Measurements from ENCODE around the gene GPR85. TPM values are rescaled to one million over a fixed set of nuclear protein-coding genes. Genes with fewer than 3 reads are reported as not detected.

The GPR85 gene
- total RNA-seq, 1 donor from 2014 or later = 0.36 TPM

GRCh38 chr7:113093561-113093960, 6.9 kb upstream of the GPR85 start:
- Mint-ChIP-seq H3K36me3 (ENCODE audit: insufficient read depth) (no peaks in the 10 kb centered on the region), H3K4me3 (ENCODE audit: low read depth) (no peak overlapping the region), H3K9me3 (ENCODE audit: low read depth) (no peaks in the 10 kb centered on the region), H3K27ac (no peak overlapping the region), H3K27me3 (peaks cover 19% of the 10 kb centered on the region), H3K4me1 (ENCODE audit: low read depth) (no peaks in the 10 kb centered on the region)
- TF ChIP-seq, protein P1, sequence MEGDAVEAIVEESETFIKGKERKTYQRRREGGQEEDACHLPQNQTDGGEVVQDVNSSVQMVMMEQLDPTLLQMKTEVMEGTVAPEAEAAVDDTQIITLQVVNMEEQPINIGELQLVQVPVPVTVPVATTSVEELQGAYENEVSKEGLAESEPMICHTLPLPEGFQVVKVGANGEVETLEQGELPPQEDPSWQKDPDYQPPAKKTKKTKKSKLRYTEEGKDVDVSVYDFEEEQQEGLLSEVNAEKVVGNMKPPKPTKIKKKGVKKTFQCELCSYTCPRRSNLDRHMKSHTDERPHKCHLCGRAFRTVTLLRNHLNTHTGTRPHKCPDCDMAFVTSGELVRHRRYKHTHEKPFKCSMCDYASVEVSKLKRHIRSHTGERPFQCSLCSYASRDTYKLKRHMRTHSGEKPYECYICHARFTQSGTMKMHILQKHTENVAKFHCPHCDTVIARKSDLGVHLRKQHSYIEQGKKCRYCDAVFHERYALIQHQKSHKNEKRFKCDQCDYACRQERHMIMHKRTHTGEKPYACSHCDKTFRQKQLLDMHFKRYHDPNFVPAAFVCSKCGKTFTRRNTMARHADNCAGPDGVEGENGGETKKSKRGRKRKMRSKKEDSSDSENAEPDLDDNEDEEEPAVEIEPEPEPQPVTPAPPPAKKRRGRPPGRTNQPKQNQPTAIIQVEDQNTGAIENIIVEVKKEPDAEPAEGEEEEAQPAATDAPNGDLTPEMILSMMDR (IDR thresholded peaks at IDR 0.05; ENCODE audit: unreplicated experiment) = no peak
- no peak for DNase-seq (ENCODE audit: low spot score, unreplicated experiment)

DNA sequence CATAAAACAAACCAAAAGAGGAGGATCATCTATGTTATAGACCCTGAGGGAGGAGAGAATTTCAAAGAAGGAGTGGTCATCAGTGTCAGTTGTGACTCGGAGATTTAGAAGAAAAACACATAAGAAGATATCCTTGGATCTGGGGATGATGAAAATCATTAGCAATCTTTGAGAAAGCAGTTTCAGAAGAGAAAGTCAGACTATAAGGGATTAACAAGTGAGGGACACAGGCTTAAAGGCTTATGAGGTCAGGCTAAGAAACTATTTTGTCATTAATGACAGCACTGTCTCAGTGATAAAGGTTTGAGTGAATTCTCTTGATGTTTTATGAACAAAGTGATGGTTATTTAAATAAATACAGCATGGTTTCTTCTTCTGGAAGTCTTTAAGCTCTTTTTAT, 6.1 kb upstream of the GPR85 start:
- peaks cover 19% of the 10 kb centered on the region for H3K27me3 Mint-ChIP-seq
- TF ChIP-seq, protein P1 (IDR thresholded peaks at IDR 0.05; ENCODE audit: unreplicated experiment) = no peak
- H3K27ac Mint-ChIP-seq = no peak overlapping the region
- H3K36me3 Mint-ChIP-seq (ENCODE audit: insufficient read depth) = no peaks in the 10 kb centered on the region
- no peaks in the 10 kb centered on the region for H3K9me3 Mint-ChIP-seq (ENCODE audit: low read depth)
- no peak overlapping the region for H3K4me3 Mint-ChIP-seq (ENCODE audit: low read depth)
- DNase-seq (ENCODE audit: low spot score, unreplicated experiment) = no peak
- no peaks in the 10 kb centered on the region for H3K4me1 Mint-ChIP-seq (ENCODE audit: low read depth)

DNA sequence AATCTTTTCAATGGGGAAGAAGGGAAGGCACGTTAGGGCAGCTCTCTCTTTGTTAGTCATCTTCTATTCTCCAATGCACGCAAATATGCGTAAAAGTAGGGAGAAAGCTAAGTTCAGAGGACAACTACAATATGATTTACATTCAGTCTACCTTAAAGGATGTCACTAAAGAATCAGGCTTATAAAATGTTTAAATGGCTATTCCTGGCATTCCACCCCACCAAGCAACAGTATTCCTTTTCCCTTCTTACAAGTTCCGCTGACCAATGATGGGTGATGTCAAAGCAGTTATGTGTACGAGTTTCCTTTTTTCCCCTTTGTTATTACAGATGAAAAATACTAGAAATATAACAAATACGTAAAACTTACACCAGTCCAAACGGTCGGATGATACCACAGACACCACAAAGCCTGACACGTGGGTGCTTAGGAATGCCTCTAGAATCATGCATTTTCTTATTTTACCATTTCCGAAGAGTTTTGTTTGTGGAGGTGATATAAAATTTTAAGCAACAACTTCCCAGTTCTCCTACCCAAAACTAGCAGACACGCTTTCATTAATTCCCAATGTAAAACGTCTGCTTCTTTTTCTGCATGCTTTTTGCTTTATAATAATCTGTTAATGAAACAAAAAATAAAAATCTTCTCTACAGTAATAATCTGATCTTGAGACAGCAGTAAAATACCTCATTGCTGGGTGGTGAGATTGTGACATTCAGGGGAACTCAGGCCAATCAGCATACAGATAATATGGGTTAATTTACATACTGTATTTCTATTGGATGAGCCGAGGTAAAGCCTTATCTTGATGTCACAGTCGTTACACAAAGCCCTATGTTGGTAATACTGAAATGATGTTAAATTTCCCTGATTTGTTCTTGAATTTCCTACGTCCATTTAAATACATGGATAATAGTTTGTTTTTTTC, 708 bp upstream of the GPR85 start:
- Mint-ChIP-seq H3K36me3 (ENCODE audit: insufficient read depth) (no peaks in the 10 kb centered on the region), H3K27me3 (peaks cover 18% of the 10 kb centered on the region), H3K9me3 (ENCODE audit: low read depth) (no peaks in the 10 kb centered on the region), H3K27ac (no peak overlapping the region), H3K4me3 (ENCODE audit: low read depth) (peak overlapping the region; percentile 33), H3K4me1 (ENCODE audit: low read depth) (peaks cover 3% of the 10 kb centered on the region)
- TF ChIP-seq, protein P1 (IDR thresholded peaks at IDR 0.05; ENCODE audit: unreplicated experiment) = no peak
- DNase-seq (ENCODE audit: low spot score, unreplicated experiment) = no peak

GRCh38 chr7:113085781-113086390, 741 bp downstream of the GPR85 start:
- Mint-ChIP-seq H3K27me3 (peaks cover 13% of the 10 kb centered on the region), H3K27ac (peak overlapping the region; percentile 67), H3K36me3 (ENCODE audit: insufficient read depth) (no peaks in the 10 kb centered on the region), H3K4me3 (ENCODE audit: low read depth) (peak overlapping the region; percentile 54), H3K4me1 (ENCODE audit: low read depth) (peaks cover 3% of the 10 kb centered on the region), H3K9me3 (ENCODE audit: low read depth) (no peaks in the 10 kb centered on the region)
- no peak for DNase-seq (ENCODE audit: low spot score, unreplicated experiment)
- TF ChIP-seq, protein P1 (IDR thresholded peaks at IDR 0.05; ENCODE audit: unreplicated experiment) = no peak

DNA sequence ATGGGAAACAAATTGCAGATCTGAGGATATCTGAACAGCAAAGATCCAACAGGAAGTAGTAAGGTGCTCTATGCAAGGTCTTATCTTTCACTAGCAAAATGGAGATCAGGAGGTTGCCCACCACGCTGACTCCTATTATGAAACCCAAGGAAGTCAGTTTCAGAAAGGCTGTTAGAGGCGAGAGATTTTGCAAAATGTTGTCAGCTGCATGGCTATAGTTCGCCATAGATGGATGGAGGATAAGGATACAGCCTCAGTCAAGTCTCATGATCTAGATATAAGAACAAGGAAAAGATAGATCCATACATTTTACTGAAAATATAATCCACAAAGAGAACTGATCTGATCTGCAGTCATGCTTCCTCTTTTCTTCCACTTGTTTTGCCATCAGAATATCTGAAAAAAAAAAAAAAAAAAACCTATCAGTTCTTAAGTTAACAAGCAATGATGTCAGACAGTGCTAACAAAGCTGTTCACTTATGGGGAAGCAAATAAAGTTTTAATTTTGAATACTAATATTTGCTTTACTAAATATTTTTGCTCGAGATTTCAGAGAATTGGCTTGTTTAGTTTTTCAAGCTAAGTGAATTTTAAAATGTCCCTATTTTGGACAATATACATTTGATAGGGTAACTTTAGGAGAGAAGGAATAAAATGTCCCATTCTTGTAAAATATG, 2.0 kb downstream of the GPR85 start:
- no peak overlapping the region for H3K4me3 Mint-ChIP-seq (ENCODE audit: low read depth)
- no peaks in the 10 kb centered on the region for H3K36me3 Mint-ChIP-seq (ENCODE audit: insufficient read depth)
- DNase-seq (ENCODE audit: low spot score, unreplicated experiment) = no peak
- H3K27ac Mint-ChIP-seq = no peak overlapping the region
- TF ChIP-seq, protein P1 (IDR thresholded peaks at IDR 0.05; ENCODE audit: unreplicated experiment) = no peak
- peaks cover 13% of the 10 kb centered on the region for H3K27me3 Mint-ChIP-seq
- no peaks in the 10 kb centered on the region for H3K9me3 Mint-ChIP-seq (ENCODE audit: low read depth)
- H3K4me1 Mint-ChIP-seq (ENCODE audit: low read depth) = peaks cover 3% of the 10 kb centered on the region

Data from progenitor cell of endocrine pancreas (in vitro differentiated cells).